Epithelial cell of esophagus (primary cell): ENCODE data around the gene EPHB1.

Source experiments
- DNase-seq: peaks from one replicate; pipeline ENCODE4 v3.0.0; 2010; ENCODE audit warnings: low read depth
- H3K4me3 ChIP-seq: 2 replicates; pipeline ENCODE4 v1.5.1; 2011; ENCODE audit warnings: mild to moderate bottlenecking, low read length, control low read depth
- CTCF ChIP-seq: IDR thresholded peaks from 2 replicates; pipeline ENCODE4 v1.5.1; 2011; ENCODE audit warnings: low read depth, mild to moderate bottlenecking, low read length, control low read depth, inconsistent platforms; ENCODE audit not compliant: insufficient read depth; ENCODE audit errors: missing control alignments

The EPHB1 gene

GRCh38 chr3:134933997-134934396 lies 138.9 kb downstream of the EPHB1 start:
- H3K4me3 ChIP-seq, result no peak overlapping the region
- no peak for TF ChIP-seq CTCF
- DNase-seq, result no peak

- no peak for TF ChIP-seq CTCF
- no peak for DNase-seq
- no peak overlapping the region for H3K4me3 ChIP-seq
Measured at GRCh38 chr3:134934933-134935332, 139.9 kb downstream of the EPHB1 start.

DNA sequence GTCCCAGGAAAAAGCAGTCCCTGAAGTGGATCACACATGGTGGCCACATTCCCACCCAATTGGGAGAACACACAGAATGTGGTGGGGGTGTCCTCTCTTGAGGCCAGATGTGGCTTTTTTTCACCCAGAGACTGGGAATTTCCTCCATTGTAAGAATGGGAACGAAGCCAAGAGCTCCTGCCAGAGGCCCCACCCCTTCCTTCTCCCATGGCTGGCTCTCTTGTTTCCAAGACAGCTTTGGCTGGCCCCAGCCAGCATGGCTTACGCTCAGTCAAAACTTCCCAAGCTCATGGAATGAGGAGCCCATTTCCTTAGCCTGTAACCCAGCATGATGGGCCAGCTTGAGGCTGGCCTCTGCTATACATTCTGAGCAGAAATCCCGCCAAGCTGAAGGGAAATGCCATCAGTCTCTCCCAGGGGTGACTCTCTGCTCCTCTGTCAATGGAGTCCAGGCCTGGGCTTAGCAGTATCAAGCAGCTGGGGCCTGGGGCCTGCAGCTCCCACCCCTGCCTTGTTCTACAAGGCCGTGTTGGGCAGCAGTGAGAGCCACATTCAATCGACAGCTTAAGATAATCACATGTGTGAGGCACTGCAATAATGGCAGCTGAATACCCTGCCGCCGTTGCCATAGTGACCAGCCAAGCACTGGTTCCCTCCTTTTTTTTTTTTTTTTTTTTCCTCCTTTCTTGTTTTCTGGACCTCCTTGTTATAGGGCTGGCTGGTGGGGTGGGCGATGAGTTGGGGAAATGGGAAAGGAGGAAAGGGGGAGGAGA lies 142.4 kb downstream of the EPHB1 start:
- no peak for TF ChIP-seq CTCF
- no peak overlapping the region for H3K4me3 ChIP-seq
- DNase-seq, result no peak

- TF ChIP-seq CTCF, result no peak
- DNase-seq, result no peak
- H3K4me3 ChIP-seq, result no peak overlapping the region
Measured at GRCh38 chr3:134938029-134938525, 143.0 kb downstream of the EPHB1 start.

DNA sequence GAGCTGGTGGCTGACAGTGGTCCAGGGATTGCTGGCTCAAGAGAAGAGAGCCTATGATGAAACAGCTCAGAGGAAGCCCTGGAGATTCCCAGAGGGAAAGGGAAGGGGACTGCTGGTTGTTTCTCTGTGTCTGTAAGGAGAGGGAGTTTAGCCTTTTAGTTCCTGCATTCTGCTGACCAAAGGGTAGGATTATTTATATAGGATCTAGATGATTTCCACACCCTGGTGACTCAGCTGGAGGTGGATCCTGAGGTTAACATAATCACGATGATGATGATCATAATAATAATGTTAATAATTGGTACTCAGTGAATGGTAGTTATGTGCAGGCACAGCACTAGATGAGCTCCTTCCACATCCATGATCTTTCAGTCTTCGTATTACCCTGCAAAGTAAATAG lies 144.9 kb downstream of the EPHB1 start:
- no peak overlapping the region for H3K4me3 ChIP-seq
- no peak for TF ChIP-seq CTCF
- DNase-seq, result no peak

- DNase-seq, result no peak
- TF ChIP-seq CTCF, result no peak
- H3K4me3 ChIP-seq, result no peak overlapping the region
Measured at GRCh38 chr3:134941820-134942219, 146.8 kb downstream of the EPHB1 start.

DNA sequence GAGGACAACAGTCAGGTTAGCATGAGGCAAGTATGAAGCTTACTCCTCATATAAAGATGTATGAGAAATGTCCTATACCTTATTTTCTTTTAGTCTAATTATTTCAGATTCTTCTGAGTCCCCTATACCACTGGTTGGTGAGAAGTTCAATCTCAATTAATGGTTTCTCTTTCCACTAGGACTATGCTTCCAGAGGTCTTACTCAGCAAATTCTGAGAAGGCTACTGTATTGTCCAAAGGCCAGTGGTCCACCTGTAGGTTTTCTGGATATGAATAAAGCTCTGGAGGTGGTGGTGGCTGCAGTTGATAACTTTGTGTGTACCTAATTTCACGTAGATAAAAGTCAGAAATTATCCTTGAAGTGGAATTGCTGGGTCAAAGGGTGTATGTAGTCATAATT lies 149.4 kb downstream of the EPHB1 start:
- no peak for TF ChIP-seq CTCF
- no peak for DNase-seq
- H3K4me3 ChIP-seq, result no peak overlapping the region
